Measurements from ENCODE around the gene HOXD3.

The HOXD3 gene

DNA sequence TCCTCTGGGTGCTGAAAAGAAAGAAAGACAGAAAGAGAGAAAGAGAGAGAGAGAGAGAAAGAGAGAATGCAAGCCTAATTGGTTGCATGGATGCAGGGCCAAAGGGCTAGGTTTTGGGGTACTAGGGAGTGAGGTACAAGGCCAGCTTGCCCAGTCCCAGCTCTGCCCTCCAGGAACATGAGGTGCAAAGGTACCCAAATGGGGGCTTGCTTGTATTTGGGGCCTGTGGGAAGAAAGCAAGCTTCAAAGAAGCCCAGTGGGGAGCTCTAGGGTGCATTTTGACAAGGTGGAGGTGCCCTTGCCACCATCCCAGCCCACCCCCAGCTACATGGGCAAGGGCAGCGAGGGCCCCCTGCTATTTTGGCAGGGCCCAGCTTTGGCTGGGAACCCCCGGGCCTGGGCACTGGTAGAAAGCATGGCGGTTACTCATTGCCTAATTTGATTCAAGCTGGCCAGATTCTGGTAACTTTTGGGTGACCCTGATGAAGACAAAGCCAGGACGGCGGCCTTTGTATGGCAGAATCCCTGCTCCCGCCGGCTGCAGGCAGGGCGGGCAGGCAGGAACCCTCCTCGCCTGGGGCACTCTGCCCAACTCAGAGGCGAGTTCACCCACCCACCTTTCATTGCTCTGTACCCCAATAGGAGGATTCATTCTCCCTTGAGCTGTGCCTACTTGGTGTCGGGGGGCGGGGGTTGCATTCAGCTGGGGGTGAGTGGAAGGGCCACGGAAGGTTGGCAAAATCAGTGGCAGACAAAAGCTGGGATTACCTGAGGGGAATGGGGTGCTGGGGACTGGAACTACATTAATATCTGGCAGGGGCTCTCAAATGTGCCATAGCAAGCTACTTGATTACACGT lies 6.3 kb upstream of the HOXD3 start:
- DNase-seq = no peak

DNA sequence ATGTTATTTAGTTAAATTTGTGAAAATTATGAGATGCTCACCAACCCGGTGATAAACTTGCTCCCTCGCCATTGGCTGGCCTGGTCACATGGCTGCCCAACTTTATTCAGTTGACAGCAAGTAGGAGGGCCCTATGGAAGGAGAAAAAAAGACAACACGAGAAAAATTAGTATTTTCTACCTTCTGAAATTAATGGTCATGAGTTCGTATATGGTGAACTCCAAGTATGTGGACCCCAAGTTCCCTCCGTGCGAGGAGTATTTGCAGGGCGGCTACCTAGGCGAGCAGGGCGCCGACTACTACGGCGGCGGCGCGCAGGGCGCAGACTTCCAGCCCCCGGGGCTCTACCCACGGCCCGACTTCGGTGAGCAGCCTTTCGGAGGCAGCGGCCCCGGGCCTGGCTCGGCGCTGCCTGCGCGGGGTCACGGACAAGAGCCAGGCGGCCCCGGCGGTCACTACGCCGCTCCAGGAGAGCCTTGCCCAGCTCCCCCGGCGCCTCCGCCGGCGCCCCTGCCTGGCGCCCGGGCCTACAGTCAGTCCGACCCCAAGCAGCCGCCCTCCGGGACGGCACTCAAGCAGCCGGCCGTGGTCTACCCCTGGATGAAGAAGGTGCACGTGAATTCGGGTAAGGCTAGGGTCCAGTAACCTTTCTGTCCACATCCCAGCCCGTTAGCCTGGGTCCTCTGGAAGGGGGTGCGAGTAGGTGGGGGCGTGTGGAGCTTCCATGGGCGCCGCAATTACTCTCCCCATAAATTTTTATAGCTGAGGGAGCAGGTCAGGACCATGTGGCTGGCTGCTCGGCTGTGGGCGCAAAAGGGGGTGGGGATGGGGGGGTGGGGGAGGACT lies 5.4 kb upstream of the HOXD3 start, which contains the start of gene HOXD4:
TSS of gene HOXD4 (plus strand) at position 109 of the 846 bp plus-strand sequence. CDS start at position 193, 84 bp downstream.
- DNase-seq = no peak

DNA sequence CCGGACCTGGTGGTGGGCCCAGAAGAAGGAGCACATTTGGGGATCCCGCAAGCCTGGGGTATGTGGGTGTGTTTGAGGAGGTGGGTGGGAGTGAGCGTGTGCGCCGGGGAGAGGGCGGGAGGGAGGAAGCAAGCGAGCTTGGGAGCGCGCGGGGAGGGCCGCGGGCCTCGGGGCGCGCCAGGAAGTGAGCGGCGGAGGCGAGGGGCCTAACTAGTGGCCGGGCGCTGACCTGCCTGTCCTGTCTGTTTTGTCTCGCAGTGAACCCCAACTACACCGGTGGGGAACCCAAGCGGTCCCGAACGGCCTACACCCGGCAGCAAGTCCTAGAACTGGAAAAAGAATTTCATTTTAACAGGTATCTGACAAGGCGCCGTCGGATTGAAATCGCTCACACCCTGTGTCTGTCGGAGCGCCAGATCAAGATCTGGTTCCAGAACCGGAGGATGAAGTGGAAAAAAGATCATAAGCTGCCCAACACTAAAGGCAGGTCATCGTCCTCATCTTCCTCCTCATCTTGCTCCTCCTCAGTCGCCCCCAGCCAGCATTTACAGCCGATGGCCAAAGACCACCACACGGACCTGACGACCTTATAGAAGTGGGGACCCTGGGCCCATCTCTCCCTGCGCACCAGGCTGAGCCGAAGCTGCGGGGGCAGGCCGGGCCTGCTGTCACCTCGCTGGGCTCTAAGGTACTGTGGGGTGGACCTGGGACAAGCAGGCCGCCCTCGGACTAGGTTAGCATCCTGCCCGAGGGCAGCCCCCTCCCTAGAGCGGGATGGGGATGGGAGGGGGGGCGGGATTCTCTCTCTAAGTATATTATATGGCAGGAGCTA lies 4.5 kb upstream of the HOXD3 start:
- DNase-seq = no peak

DNA sequence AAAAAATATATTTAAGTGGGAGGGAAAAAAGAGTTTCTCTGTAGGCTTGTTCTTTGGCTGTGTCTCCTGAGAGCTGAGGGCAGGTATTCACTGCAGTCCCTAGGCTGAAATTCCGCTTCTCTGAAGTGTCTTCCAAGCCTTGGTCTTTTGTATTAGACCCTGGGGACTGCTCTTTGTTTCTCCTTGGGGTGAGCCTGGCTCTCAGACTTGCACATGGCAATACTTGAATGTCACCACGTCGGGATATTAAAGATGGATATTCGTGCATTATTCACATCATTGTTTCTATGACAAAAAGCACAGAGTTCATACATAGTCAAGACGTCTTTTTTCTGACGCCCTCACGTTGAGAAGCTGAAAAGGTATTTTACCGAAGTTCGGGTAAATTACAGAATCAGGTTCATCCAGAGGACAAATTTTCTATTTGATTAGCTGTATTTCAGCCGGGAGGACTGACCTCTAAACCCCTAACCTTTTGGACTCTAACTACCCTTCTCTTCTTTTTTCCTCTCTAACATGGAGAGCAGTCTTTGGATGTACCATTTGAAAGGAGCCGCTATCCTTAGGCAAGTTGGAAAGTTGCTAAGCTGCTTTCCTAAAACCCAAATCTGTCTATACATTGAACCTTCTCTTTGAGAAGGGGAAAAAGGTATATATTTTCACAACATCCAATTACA lies 2.4 kb upstream of the HOXD3 start:
- DNase-seq = no peak

DNA sequence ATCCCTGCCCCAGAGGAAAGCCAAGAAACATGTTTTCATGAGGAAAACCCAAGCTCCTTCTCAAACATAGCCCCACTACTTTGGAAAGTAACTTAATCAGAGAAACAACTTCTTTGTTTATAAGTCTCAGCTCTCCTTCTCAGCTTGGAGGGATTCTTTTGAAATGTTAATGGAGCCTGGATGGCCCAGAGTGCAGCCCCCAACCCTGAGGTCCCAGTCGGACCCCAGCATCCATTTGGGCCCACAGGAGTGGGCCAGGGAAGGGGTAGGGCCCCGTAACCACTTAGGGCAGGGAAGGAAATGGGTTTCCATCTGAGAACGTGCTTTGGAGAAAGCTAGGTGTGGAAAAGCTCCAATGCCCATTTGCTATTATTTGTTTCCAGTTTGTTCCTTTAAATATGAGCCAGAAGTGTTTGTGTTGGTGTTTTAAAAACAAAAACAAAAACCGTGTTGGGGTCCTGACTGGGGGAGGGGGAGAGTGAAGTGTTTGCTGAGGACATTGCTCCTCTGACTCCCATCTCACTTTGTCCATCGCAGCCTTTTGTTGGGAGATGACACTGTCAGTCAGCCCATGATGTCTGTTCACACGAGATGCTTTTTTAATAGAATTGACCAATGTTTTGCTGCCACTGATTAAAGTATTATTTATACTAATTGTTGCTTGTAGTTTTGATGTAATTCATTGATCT lies 1.6 kb upstream of the HOXD3 start:
- DNase-seq = no peak

DNA sequence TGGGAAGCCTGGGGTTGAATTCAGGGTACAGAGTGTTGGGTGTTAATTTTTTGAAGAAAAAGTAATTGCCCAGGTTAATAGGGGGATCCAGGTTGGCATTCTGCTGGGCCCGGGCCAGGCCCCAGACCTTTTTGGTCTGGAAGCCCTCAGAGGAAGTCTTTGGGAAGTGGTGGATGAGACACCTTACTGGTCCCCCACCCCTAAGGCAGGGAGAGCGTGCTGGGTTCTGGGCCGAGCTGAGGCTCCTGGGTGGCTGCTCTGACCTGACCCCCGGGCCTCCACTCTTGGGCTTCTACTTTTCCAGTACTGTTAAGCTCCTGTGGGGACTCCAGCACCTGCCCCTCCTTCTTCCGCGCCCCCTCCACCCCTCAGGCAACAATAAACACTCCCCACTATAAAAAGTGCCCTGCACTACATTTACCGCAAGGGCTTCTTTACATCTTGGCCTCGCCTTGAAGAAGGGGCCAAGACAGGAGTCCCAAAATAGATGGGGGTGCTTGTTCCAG lies 753 bp upstream of the HOXD3 start:
- no peak for DNase-seq

DNA sequence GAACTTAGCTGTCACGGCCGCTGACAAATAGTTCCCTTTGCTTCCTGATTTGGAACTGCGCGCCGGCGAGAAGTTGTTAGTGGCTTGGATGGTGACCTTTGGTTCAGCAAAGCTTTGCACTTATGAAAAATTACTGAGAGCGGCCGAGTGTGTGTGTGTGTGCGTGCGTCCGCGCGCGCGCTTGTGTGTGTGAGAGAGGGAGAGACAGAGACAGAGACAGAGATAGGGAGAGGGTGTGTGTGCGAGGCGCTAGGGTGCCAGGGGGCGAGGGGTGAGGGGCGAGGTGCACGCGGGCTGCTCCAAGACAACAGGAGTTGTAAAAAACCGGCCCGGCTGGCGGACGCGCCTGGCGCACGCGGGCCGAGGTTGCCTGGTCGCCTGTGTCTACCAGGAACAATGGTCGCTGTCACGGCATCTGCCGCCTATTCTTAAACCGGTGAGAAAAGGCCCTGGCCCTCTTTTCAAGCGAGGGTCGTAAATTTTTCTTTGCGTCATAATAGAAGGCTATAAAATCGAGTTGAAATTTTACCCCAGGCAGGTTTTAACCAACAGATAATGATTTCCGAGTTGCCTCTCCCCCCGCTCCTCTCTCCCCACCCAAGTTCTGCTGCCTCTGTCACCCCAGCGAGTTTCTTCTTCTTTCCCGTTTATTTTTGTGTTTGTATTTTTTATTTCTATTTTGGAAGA lies 535 bp downstream of the HOXD3 start:
- no peak for DNase-seq

DNA sequence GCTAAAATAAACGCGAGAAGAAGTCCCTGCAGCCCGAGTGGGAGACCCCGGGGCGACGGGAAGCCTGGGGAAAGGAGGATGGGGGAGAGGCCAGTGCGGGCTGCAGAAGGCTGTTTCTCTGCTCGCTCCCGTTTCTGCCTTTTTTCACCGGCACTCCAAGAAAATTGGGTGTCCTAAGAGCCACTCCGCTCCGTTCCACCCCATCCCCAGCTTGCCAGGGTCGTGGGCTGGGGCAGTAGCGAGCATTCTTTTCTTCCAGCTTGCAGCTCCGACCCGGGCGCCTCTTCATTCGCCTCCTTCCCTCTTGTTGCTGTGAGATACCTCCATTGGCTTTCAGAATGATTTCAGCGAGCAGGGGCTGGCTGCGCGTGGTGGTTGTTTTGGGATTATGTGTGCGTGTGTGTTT lies 1.1 kb downstream of the HOXD3 start:
- no peak for DNase-seq

DNA sequence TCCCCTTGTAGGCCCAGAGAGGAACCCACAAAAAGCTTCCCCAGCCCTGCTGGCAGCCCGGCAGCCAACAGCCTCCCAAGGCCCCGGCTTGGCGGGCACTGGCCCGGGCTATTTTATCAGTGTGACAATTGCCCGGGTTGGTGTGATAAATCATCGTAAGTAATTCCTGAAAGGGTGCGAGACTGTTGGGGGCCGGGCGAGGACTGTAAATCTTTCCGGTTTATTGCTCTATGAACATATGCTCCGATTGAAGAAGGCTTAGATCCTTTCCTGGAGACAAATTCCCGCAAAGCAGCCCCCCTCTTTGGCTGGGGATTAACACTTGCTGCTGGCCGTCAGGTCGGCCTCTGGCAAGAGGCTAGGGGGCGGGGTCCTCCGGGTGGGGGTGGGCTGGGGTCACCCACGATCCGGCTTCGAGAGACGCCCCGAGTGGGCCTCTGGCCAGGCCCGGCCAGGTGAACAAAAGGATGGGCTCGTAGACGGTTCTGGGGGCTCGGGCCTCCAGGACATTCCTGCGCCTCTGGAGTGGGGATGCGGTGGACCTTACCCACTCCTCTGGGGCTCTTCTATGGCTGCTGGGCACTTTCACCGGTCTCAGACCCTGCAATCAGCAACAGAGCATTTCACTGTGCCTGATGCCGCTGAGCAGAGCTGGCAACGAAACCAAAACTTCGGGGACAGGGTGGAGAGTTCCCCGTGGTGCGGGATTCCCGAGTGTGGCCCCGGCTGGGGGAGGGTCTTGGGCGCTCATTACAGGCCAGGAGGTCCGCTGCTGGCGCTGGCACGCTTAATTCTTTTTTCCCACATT lies 2.0 kb downstream of the HOXD3 start:
- no peak for DNase-seq

DNA sequence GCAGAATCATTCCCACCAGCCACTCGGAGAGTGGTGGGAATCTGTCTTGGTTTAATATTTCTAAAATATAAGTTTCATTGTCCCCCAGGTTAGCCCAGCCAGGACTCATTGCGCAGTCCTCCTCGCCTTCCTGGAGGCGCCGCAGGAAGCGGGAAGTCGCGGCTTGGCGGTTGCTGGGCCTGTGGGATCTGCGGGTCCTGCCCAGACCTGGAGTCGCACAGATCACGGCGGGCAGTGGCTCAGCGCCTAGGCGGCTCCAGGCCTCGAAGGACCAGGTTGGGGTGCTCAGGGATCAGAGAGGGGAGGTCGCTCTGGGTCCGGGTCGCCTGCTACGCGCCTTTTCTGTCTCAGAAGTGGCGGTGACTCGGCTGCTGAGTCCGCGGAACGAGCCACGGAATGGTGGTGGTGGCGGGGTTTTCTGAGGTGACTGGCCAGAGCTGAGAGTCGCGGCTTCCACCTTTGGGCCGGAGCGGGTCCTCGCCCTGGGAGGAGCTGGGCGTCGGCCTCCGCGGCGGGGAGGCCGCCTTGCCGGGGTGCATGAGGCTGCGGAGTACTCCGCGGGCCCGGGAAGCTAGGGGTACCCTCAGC lies 2.6 kb downstream of the HOXD3 start:
- no peak for DNase-seq

DNA sequence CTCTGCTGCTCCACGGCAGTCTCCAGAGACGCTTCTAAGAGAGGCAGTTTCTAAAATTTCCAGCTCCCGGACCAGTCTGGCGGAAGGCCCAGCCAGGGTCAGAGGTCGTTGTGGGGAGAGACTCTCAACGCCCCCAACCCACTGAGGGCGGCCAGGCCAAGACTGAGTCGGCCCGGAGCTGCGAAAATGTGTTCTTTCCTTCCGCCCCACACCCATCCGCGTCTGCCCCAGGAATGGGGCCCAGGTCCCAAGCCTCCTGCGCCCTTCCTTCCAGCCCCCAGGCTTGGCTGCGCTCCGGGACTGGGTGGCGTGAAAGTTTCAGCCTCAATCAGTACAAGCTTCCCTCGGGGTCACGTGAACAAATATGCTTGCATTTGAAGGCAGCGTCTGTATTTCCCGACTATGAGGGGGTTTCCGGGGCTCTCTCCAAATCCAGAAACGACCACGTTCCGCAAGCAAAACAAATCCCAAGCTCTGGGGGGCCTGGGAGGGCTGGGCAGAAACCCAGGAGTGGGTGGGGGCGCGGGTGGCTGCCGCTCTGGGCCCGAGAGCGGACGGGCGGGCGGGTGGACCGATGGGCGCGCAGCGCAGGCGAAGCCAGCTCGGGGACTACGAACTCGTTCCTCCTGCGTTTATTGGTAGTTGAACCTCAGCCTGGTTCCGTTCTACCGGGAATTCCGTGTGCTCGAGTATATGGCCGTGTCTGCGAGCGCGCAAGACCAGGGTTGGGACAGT lies 3.3 kb downstream of the HOXD3 start:
- DNase-seq = no peak

DNA sequence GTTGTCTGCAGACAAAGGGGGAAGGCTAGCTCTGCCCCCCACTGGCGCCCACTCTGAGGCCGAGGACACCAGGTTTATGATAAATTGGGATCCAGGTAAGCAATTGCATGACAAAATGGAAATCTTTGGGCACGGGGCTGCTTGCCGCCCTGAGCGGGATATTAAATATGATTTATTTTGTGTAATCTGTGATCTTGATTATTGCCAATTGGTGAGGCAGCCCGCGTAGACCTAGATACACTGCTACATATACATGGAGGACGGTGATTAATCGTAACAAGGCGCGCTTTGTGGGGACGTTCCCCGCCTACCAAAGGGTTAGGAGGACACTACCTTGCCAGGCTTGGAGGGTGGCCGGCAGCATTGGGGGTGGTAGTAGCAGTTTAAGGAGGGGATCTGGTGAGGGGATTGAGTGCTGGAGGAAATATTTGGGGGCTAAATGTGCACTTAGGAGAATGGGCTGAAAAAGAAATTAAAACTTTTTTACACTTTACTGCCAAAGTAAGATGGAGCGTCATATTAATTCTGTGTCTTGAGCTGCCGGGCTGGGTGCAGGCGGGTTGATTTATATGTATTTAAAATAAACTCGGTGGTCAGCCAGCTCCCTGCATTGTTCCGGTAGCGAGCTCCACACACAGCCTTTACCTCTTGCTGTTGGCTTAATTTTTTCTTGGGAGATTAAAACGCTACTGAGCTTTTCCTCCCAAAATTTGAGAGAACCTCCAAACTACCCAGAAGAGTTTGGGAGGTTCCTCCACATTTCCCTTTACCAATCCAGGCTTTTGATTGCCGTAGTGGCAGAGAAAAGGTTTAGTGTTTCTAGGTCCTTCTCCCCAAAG lies 4.1 kb downstream of the HOXD3 start:
- DNase-seq = no peak

DNA sequence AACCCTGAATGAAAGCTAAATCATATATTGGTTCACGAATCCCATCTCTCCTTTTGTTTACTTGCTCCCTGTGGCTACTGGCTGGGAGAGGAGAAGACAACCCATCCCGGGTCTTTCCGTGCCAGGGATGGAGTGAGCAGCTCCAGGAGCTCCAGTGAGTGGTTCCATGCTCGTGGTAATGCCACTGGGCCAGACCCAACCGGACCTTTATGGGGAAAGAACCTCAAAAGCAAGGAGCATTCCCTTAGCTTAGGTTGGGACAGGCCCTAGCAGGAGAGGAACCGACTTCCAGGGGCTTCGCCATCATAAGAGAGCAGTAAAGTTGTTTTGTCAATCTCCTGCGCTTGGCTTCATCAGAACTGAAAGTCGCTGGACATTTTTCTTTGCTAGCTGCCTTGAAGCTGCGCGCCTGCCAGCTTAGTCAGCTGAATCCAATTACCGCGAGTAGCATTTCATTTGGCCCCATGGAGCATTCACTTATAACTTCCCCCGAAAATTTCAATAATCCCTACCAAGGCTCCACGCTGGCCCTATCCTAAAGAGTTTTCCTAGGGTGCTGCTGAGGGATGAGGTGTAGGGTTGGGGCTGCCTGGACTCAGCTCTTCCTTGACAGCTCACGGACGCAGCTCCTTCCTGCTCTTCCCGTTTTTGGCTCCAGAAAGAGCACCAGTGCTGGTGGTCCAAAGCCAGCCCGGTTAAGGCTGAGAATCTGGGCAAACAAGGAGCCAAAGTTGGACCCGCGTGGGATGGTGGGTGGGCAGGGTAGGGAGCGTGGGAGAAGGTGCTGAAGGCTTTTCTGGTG lies 4.9 kb downstream of the HOXD3 start:
- DNase-seq = no peak

DNA sequence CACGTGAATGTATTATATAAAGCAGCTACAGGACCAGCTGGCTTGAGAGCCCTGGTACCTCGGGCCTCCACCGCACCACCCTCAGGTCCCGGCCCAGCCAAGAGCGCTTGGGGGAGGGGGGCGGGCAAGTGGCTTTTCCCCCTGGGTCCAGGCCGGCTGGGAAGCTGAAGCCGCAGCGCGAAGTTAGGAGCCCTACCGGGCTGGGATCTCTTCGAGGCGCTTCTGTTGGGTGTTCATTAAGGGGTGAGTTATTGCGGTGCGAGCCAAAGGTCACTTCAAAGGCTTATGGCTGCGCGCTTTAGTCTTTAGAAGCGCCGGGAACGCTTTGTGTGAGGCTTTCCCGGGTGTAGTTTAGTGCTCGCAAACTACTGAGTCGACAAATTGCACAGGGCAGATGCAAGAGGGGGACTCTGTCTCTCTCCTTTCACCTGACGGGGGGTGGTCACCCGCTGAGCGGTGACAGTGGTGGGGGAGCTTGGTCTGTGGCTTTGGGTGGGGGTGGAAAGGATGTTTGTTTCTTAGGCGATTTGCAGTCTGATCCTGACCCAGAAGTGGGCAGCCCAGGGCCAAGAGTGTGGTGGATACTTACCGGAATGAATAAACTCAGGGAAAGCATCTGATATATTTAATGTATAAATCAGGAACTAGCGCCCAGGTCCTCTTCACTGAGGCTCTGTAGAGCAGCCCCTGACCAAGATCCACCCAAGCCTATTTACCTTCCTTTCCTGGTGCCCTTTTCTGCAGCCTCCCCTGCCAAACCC lies 6.0 kb downstream of the HOXD3 start:
- DNase-seq = no peak

DNA sequence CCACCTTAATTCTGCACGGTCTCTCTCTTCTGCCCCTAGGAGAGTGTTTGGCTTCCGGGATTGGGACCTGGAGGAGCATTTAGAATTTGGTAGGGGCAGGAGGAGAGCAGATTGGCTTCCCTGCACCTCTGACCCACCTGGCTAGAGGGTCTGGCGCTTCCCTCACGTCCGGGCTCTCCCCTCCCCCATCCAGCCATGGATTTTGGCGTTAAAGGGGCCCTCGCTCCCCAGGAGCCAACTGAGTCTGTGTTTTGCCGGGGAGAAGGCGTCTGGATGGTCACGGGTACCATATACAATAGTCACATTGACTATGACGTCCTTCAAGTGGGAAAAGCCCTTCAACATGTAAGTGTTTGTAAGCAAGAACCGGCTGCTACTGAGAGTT lies 6.6 kb downstream of the HOXD3 start:
- no peak for DNase-seq

DNA sequence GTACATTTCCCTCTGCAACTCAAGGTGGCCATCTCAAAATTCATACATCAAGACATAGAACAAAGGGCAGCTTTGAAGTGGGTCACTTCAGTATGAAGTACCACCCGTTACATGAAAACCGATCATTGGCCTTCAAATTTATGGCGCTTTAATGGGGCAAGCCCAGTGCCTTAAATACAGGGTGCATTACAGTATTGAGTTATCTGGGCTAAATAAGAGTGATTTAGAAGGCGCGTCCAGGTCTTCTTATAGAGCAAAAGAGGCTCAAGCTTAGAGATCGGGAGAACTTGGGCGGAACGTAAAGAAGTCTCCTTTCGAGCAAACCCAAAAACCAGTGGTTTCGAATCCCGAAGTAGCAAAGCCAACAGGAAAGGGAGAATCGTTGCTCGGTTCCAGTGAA lies 7.1 kb downstream of the HOXD3 start:
- DNase-seq = no peak
